B cell (primary cell): Measurements from ENCODE around the gene BANP. TPM values are rescaled to one million over a fixed set of nuclear protein-coding genes. Genes with fewer than 3 reads are reported as not detected.
A peak's percentile ranks its signal among the peaks of the same experiment; 100 is the strongest.
"Not testable (repeated sequence)": the region's sequence is repeated elsewhere in the genome, so short reads cannot be mapped to it uniquely, and the experiment has no call there.

Experiments used
- ATAC-seq: fragments of 200-7000 bp; cut with Tn5 transposase; one replicate; pipeline ENCODE4 v1.10.0; 2021; ENCODE audit warnings: low read depth, mild to moderate bottlenecking, moderate number of reproducible peaks, moderate library complexity
- CTCF ChIA-PET: fragments of 350-600 bp; sonication (Branson Sonifier 250); formaldehyde crosslinking; loops from one replicate; lab custom pipeline; 2021; ENCODE audit warnings: antibody characterized with exemption, inconsistent platforms; lab: Charles Lee
- POLR2A ChIA-PET: fragments of 350-600 bp; sonication (Branson Sonifier 250); formaldehyde crosslinking; loops from one replicate; lab custom pipeline; 2021; ENCODE audit warnings: antibody characterized with exemption; lab: Charles Lee
- DNase-seq: peaks from one replicate; pipeline ENCODE4 v3.0.0; 2013
- H2AFZ ChIP-seq: 2 replicates; pipeline ENCODE4 v1.6.1; 2012; ENCODE audit warnings: mild to moderate bottlenecking, low read depth, low read length; ENCODE audit not compliant: insufficient read depth, poor library complexity, severe bottlenecking
- H3K27ac ChIP-seq, 2 donors: 1 replicate in 1 of 2; 2 replicates in 1 of 2; pipeline ENCODE4 v1.5.1; 2012 to 2013; ENCODE audit warnings: low read length in 2 of 2, mild to moderate bottlenecking in 2 of 2, moderate library complexity in 1 of 2
- H3K27me3 ChIP-seq, 4 experiments: fragments of 200-600 bp in 1 of 4; sonication (generic) in 1 of 4; replicated peaks in 1 of 4; 1 replicate in 2 of 4; 2 replicates in 2 of 4; pipeline versions ENCODE4 v1.6.1 to v1.7.0; 2013 to 2016; ENCODE audit warnings: low read length in 3 of 4, mild to moderate bottlenecking in 2 of 4, mixed read lengths in 1 of 4, moderate library complexity in 1 of 4; ENCODE audit not compliant: insufficient read depth in 4 of 4, control insufficient read depth in 3 of 4; ENCODE audit errors: control extremely low read depth in 1 of 4
- H3K36me3 ChIP-seq, 2 experiments: replicated peaks in 1 of 2; 1 replicate in 1 of 2; 2 replicates in 1 of 2; pipeline versions ENCODE4 v1.6.1 to v1.7.1; 2013; ENCODE audit warnings: low read length in 1 of 2; ENCODE audit not compliant: insufficient read depth in 2 of 2, control insufficient read depth in 1 of 2; ENCODE audit errors: control extremely low read depth in 1 of 2, extremely low read depth in 1 of 2
- H3K4me1 ChIP-seq, 2 donors: fragments of 200-600 bp in 1 of 2; sonication (generic) in 1 of 2; 1 replicate in 1 of 2; 2 replicates in 1 of 2; pipeline versions ENCODE4 v1.5.1 to v1.6.1; 2013 to 2017; ENCODE audit warnings: low read length in 2 of 2; ENCODE audit not compliant: control insufficient read depth in 2 of 2, insufficient read depth in 2 of 2
- H3K4me2 ChIP-seq: replicated peaks from 2 replicates; pipeline ENCODE3; 2012; ENCODE audit warnings: mild to moderate bottlenecking, low read depth, low read length; ENCODE audit not compliant: poor library complexity, severe bottlenecking
- H3K4me3 ChIP-seq, 5 experiments: fragments of 200-600 bp in 1 of 5; sonication (generic) in 1 of 5; 1 replicate in 3 of 5; 2 replicates in 2 of 5; pipeline versions ENCODE4 v1.5.1 to v1.7.0; 2011 to 2016; ENCODE audit warnings: low read length in 4 of 5, mild to moderate bottlenecking in 4 of 5, low read depth in 2 of 5, control low read depth in 1 of 5, moderate library complexity in 1 of 5; ENCODE audit not compliant: insufficient read depth in 1 of 5; ENCODE audit errors: control extremely low read depth in 1 of 5, extremely low read depth in 1 of 5
- H3K79me2 ChIP-seq: fragments of 200-600 bp; sonication (generic); one replicate; pipeline ENCODE4 v1.6.0; 2016; ENCODE audit warnings: low read length; ENCODE audit not compliant: control insufficient read depth, insufficient read depth
- H3K9ac ChIP-seq: fragments of 200-600 bp; sonication (generic); 2 replicates; pipeline ENCODE4 v1.6.1; 2017; ENCODE audit warnings: mild to moderate bottlenecking, low read length, moderate library complexity
- H3K9me3 ChIP-seq, 3 donors: one replicate each; pipeline versions ENCODE4 v1.6.1 to v1.7.1; 2013; ENCODE audit warnings: low read length in 2 of 3; ENCODE audit not compliant: control insufficient read depth in 2 of 3, insufficient read depth in 1 of 3; ENCODE audit errors: control extremely low read depth in 1 of 3
- H4K20me1 ChIP-seq: 2 replicates; pipeline ENCODE4 v1.6.0; 2012; ENCODE audit warnings: mild to moderate bottlenecking, low read length; ENCODE audit not compliant: insufficient read depth, control insufficient read depth, poor library complexity, severe bottlenecking
- H3K27ac Mint-ChIP-seq: one replicate; pipeline ENCODE4 v1.8.0; 2021; ENCODE audit warnings: mixed read lengths
- H3K27me3 Mint-ChIP-seq: one replicate; pipeline ENCODE4 v1.8.0; 2021; ENCODE audit warnings: mixed read lengths
- H3K4me1 Mint-ChIP-seq: one replicate; pipeline ENCODE4 v1.8.0; 2021; ENCODE audit warnings: mixed read lengths
- H3K4me3 Mint-ChIP-seq: one replicate; pipeline ENCODE4 v1.8.0; 2021; ENCODE audit warnings: mixed read lengths
- H3K9me3 Mint-ChIP-seq: one replicate; pipeline ENCODE4 v1.8.0; 2022; ENCODE audit warnings: mixed read lengths; ENCODE audit not compliant: insufficient read depth
- EZH2 ChIP-seq: IDR thresholded peaks from 2 replicates; pipeline ENCODE4 v1.6.1; 2012; ENCODE audit warnings: borderline replicate concordance, low read depth, mild to moderate bottlenecking, moderate library complexity, low read length; ENCODE audit not compliant: insufficient read depth, poor library complexity, severe bottlenecking
- WGBS: methylation state at CpG from one replicate; pipeline ENCODE4 v1.1.5; 2013; ENCODE audit warnings: missing lambda C conversion rate; ENCODE audit not compliant: insufficient coverage; 5-methylcytosine and 5-hydroxymethylcytosine counted together
- intact Hi-C: fragments of 100-400 bp; cut with micrococcal nuclease; formaldehyde crosslinking; loops from one replicate; pipeline ENCODE4 v1.10.0; 2022
- polyA plus RNA-seq: library from polyadenylated mRNA; depleted of rRNA; stranded (reverse); fragments of >200 nt; gene quantifications from 2 replicates; pipeline ENCODE4 v1.2.3, GENCODE V29; 2012
- total RNA-seq, 2 donors: library from RNA; stranded (reverse); fragments of 120-200 nt in 1 of 2; gene quantifications; 1 replicate in 1 of 2; 2 replicates in 1 of 2; pipeline versions ENCODE4 v1.2.3 to v1.2.4, GENCODE V29; 2013 to 2022
- TF ChIP-seq, protein P1 (sequence below): fragments of 200-600 bp; IDR thresholded peaks from one replicate; pipeline ENCODE4 v1.8.0; 2022; ENCODE audit warnings: antibody characterized with exemption, mild to moderate bottlenecking

The BANP gene
- total and polyA plus RNA-seq, 2 donors (not counting 1 experiment from before 2014, with no cell fraction given): 44.4 to 181 TPM

DNA sequence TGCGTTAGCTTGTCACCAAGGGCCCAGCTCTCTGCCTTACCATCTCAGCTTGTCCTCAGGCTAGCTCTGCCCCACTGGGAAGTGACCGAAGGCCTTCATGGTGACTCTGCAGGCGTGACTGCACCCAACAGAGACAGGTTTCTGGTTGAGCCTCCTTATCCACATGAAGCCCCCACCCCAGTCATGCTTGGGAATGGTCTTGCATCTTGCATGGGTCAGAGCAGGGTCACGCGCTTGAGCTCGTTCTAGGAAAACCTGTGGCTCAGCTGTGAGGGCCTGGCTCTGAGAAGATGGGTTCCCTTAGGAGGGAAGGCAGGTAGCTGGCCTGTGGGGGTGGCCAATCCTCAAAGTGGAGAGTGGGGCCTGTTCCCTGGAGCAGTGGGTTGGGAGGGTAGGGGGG lies 122.8 kb downstream of the BANP start:
- TF ChIP-seq, protein P1, sequence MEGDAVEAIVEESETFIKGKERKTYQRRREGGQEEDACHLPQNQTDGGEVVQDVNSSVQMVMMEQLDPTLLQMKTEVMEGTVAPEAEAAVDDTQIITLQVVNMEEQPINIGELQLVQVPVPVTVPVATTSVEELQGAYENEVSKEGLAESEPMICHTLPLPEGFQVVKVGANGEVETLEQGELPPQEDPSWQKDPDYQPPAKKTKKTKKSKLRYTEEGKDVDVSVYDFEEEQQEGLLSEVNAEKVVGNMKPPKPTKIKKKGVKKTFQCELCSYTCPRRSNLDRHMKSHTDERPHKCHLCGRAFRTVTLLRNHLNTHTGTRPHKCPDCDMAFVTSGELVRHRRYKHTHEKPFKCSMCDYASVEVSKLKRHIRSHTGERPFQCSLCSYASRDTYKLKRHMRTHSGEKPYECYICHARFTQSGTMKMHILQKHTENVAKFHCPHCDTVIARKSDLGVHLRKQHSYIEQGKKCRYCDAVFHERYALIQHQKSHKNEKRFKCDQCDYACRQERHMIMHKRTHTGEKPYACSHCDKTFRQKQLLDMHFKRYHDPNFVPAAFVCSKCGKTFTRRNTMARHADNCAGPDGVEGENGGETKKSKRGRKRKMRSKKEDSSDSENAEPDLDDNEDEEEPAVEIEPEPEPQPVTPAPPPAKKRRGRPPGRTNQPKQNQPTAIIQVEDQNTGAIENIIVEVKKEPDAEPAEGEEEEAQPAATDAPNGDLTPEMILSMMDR: no peak
- no peak for TF ChIP-seq EZH2
- POLR2A ChIA-PET: interaction anchor here (0.7 kb wide), 1 partner anchor 11 kb away, joined by 3 read pairs; no protein-coding TSS in a partner anchor

DNA sequence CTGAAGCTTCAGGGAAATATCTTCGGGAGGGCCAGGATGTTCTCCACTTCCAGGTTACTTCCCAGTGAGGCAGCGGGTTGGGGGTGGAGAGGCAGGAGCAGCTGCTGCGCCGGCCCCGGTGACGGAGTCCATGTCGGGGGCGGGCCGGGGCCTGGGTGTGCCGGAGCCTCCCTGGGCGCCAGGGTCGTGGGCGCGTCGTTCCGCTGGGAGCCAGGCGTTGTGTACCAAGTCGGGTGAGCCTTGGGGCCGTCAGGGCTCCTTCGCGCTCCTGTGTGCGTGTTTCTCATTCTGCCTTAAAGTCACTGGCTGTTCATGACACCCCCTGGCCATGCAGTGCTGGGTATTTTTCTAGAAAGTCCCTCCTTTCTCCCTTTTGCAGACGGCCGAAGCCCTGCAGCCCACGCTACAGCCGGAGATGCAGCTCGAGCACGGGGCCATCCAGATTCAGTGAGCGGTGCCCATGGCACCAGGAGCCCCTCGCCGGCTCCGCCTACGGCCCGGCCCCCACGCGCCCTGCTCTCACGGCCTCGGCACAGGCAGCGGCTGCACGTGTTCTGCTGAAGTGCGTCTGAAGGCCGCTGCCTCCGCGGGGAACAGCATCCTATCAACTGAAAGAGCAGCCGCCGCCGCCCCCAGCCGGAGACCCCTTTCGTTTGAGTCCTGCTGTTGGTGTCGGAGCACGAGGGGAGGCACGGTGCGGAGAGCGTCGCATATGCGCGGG lies 125.1 kb downstream of the BANP start:
- Mint-ChIP-seq H3K4me3 (no peak overlapping the region), H3K9me3 (no peaks in the 10 kb centered on the region), H3K27ac (no peak overlapping the region), H3K4me1 (peaks cover 12% of the 10 kb centered on the region), H3K27me3 (no peaks in the 10 kb centered on the region)
- CTCF ChIA-PET: no interaction called here
- DNase-seq: no peak
- Histone ChIP-seq H3K27me3 (no peaks in the 10 kb centered on the region), H3K4me1 (peaks cover 0 to 9% of the 10 kb centered on the region in 2 donors), H3K9ac (no peak overlapping the region), H4K20me1 (no peaks in the 10 kb centered on the region), H3K9me3 (no peaks in the 10 kb centered on the region), H3K27ac (no peak overlapping the region), H2AFZ (no peak overlapping the region), H3K4me3 (no peak overlapping the region), H3K4me2 (no peak overlapping the region), H3K79me2 (peaks cover 6% of the 10 kb centered on the region), H3K36me3 (peaks cover 0 to 48% of the 10 kb centered on the region in 2 experiments)
- WGBS: 93% methylated on average over 48 of the region's 57 CpGs
- POLR2A ChIA-PET: no interaction called here
- ATAC-seq: no peak
- no peak for TF ChIP-seq EZH2
- TF ChIP-seq, protein P1: no peak
- intact Hi-C loops: no loop called here

More for the DNA sequence above, 122.8 kb downstream of the BANP start:
- H3K27me3 Mint-ChIP-seq: no peaks in the 10 kb centered on the region
- CTCF ChIA-PET: no interaction called here
- Histone ChIP-seq H3K27me3 (no peaks in the 10 kb centered on the region), H4K20me1 (no peaks in the 10 kb centered on the region), H3K27ac (no peak overlapping the region), H3K36me3 (peaks cover 0 to 62% of the 10 kb centered on the region in 2 experiments), H3K4me1 (peaks cover 19 to 31% of the 10 kb centered on the region in 2 donors), H3K4me3 (no peak overlapping the region), H3K4me2 (no peak overlapping the region), H2AFZ (no peak overlapping the region), H3K9me3 (peaks cover 0 to 7% (median 0%) of the 10 kb centered on the region in 3 donors), H3K9ac (no peak overlapping the region), H3K79me2 (peaks cover 22% of the 10 kb centered on the region)
- H3K4me1 Mint-ChIP-seq: peaks cover 30% of the 10 kb centered on the region
- no peak for ATAC-seq
- intact Hi-C loops: no loop called here
- over 99% methylated on average over 6 of the region's 6 CpGs for WGBS
- peak overlapping the region; percentile 26 for H3K27ac Mint-ChIP-seq
- DNase-seq: no peak
- no peaks in the 10 kb centered on the region for H3K9me3 Mint-ChIP-seq
- H3K4me3 Mint-ChIP-seq: no peak overlapping the region

DNA sequence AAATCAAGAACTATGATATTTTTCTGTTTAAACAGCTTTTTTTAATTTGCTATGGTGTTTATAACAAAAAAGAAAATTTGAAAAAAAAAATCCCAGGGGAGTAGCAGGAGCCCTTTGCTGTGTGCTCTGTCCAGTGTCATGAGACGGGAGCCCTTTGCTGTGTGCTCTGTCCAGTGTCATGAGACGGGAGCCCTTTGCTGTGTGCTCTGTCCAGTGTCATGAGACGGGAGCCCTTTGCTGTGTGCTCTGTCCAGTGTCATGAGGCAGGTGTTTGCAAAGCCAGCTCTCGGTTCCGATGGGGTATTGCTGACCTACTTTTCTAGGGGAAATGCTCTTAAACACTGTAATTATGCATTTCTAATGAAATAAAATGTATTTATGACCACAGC lies 125.7 kb downstream of the BANP start:
- intact Hi-C loops, H3K27ac Mint-ChIP-seq, CTCF ChIA-PET, H3K9me3 Mint-ChIP-seq, H3K9me3 ChIP-seq, H3K27me3 Mint-ChIP-seq, H3K4me3 ChIP-seq, H3K4me3 Mint-ChIP-seq, H3K4me2 ChIP-seq, H3K4me1 ChIP-seq, ATAC-seq, DNase-seq, H3K79me2 ChIP-seq, H2AFZ ChIP-seq, H3K9ac ChIP-seq, H3K4me1 Mint-ChIP-seq, H4K20me1 ChIP-seq, H3K27ac ChIP-seq, POLR2A ChIA-PET, H3K27me3 ChIP-seq: not testable (repeated sequence)
- peaks cover 0 to 45% of the 10 kb centered on the region in 2 experiments for H3K36me3 ChIP-seq
- 96% methylated on average over 3 of the region's 5 CpGs for WGBS
